GM18520 (cell line): Measurements from ENCODE around the gene NDUFB1.

Experiments
- ATAC-seq: cut with Tn5 transposase; IDR thresholded peaks from one replicate; pipeline ENCODE4 v1.9.1; 2021; ENCODE audit not compliant: unreplicated experiment

The NDUFB1 gene

GRCh38 chr14:92099802-92100201, 21.7 kb downstream of the NDUFB1 start:
- no peak for ATAC-seq

- ATAC-seq = no peak
These were observed 28.2 kb downstream of the NDUFB1 start for GRCh38 chr14:92093320-92093719.

- ATAC-seq = no peak
These were observed 33.0 kb downstream of the NDUFB1 start for GRCh38 chr14:92088494-92088893.

GRCh38 chr14:92074555-92074954, 47.0 kb downstream of the NDUFB1 start:
- ATAC-seq = no peak
